Endothelial cell of umbilical vein (primary cell): ENCODE results near the gene CMTM6. TPM values are rescaled to one million over a fixed set of nuclear protein-coding genes. Genes with fewer than 3 reads are reported as not detected.

Experiments
- BruUV-seq: library from RNA; stranded (reverse); fragments of 400-500 nt; replicated peaks from 2 replicates; lab custom pipeline; 2021; lab: Mats Ljungman, UMichigan
- CTCF ChIA-PET: fragments of 300-600, 350-600 bp; sonication (Branson Sonifier 250); formaldehyde crosslinking; loops from one replicate; lab custom pipeline; 2021; ENCODE audit warnings: antibody characterized with exemption, inconsistent platforms; lab: Charles Lee
- POLR2A ChIA-PET: fragments of 300-600, 350-600 bp; sonication (Branson Sonifier 250); formaldehyde crosslinking; loops from one replicate; lab custom pipeline; 2021; ENCODE audit warnings: antibody characterized with exemption, inconsistent platforms; lab: Charles Lee
- DNase-seq: peaks from one replicate; pipeline ENCODE4 v3.0.0-alpha.2; 2011; ENCODE audit warnings: low read depth, low spot score
- FAIRE-seq: peaks from 2 replicates; lab custom pipeline; 2011; peaks lifted over from hg19 to GRCh38; lab: Jason Lieb, UNC
- H2AFZ ChIP-seq: 2 replicates; pipeline ENCODE4 v1.6.0; 2012; ENCODE audit warnings: low read depth, low read length, control low read depth, inconsistent platforms
- H3K27ac ChIP-seq: 2 replicates; pipeline ENCODE4 v1.5.1; 2011; ENCODE audit warnings: low read depth, mild to moderate bottlenecking, control low read depth, low read length, moderate library complexity; ENCODE audit not compliant: insufficient read depth
- H3K27me3 ChIP-seq, 2 experiments: 2 replicates each; pipeline versions ENCODE4 v1.6.0 to v1.6.1; 2011; ENCODE audit warnings: low read length in 2 of 2, mixed read lengths in 1 of 2; ENCODE audit not compliant: control insufficient read depth in 2 of 2, insufficient read depth in 2 of 2
- H3K36me3 ChIP-seq, 2 experiments: 2 replicates in 1 of 2; 3 replicates in 1 of 2; pipeline ENCODE4 v1.5.1; 2011; ENCODE audit warnings: low read length in 2 of 2, mild to moderate bottlenecking in 1 of 2, moderate library complexity in 1 of 2; ENCODE audit not compliant: control insufficient read depth in 2 of 2, insufficient read depth in 2 of 2; ENCODE audit errors: extremely low read depth in 1 of 2
- H3K4me1 ChIP-seq: 3 replicates; pipeline ENCODE4 v1.5.1; 2011; ENCODE audit warnings: mild to moderate bottlenecking, low read length; ENCODE audit not compliant: control insufficient read depth, insufficient read depth; ENCODE audit errors: extremely low read depth
- H3K4me2 ChIP-seq: 2 replicates; pipeline ENCODE4 v1.6.1; 2011; ENCODE audit warnings: low read length, control low read depth, mixed read lengths; ENCODE audit not compliant: insufficient read depth
- H3K4me3 ChIP-seq, 3 experiments: fragments of 200-600 bp in 1 of 3; sonication (generic), shearing (Covaris generic) in 1 of 3; replicated peaks in 1 of 3; 2 replicates each; pipeline ENCODE4 v1.5.1; 2011 to 2016; ENCODE audit warnings: control low read depth in 3 of 3, low read length in 3 of 3, mild to moderate bottlenecking in 2 of 3, inconsistent platforms in 1 of 3, low read depth in 1 of 3, moderate library complexity in 1 of 3; ENCODE audit not compliant: insufficient read depth in 1 of 3
- H3K79me2 ChIP-seq: 2 replicates; pipeline ENCODE4 v1.6.0; 2012; ENCODE audit warnings: low read length, inconsistent platforms; ENCODE audit not compliant: control insufficient read depth, insufficient read depth
- H3K9ac ChIP-seq: replicated peaks from 2 replicates; pipeline ENCODE3; 2011; ENCODE audit warnings: low read length, control low read depth; ENCODE audit not compliant: insufficient read depth; ENCODE audit errors: extremely low read depth
- H3K9me1 ChIP-seq: replicated peaks from 3 replicates; pipeline ENCODE4 v1.6.0; 2011; ENCODE audit warnings: mild to moderate bottlenecking, low read length; ENCODE audit not compliant: control insufficient read depth, insufficient read depth; ENCODE audit errors: extremely low read depth
- H3K9me3 ChIP-seq: replicated peaks from 2 replicates; pipeline ENCODE4 v1.5.1; 2012; ENCODE audit warnings: low read length, inconsistent platforms; ENCODE audit not compliant: control insufficient read depth, insufficient read depth
- H4K20me1 ChIP-seq: replicated peaks from 2 replicates; pipeline ENCODE3; 2011; ENCODE audit warnings: mild to moderate bottlenecking, low read length; ENCODE audit not compliant: control insufficient read depth, insufficient read depth; ENCODE audit errors: extremely low read depth
- CTCF ChIP-seq, 2 donors: IDR thresholded peaks; 1 replicate in 1 of 2; 2 replicates in 1 of 2; pipeline ENCODE4 v1.5.1; 2011; ENCODE audit warnings: low read length in 2 of 2, mild to moderate bottlenecking in 2 of 2, moderate library complexity in 2 of 2, control low read depth in 1 of 2, inconsistent platforms in 1 of 2, low read depth in 1 of 2; ENCODE audit not compliant: insufficient read depth in 1 of 2; ENCODE audit errors: extremely low read depth in 1 of 2
- EZH2 ChIP-seq: IDR thresholded peaks from 2 replicates; pipeline ENCODE4 v1.6.1; 2012; ENCODE audit warnings: borderline replicate concordance, low read depth, mild to moderate bottlenecking, moderate library complexity, low read length, inconsistent platforms; ENCODE audit not compliant: severe bottlenecking
- FOS ChIP-seq: IDR thresholded peaks from 2 replicates; pipeline ENCODE4 v1.6.1; 2011; ENCODE audit warnings: mild to moderate bottlenecking, low read length, moderate library complexity, borderline replicate concordance; ENCODE audit not compliant: insufficient read depth
- GATA2 ChIP-seq: IDR thresholded peaks from 2 replicates; pipeline ENCODE4 v1.7.0; 2011; ENCODE audit warnings: low read depth, mild to moderate bottlenecking, moderate library complexity, mixed read lengths, low read length; ENCODE audit not compliant: insufficient read length, insufficient read depth
- JUN ChIP-seq: IDR thresholded peaks from 2 replicates; pipeline ENCODE4 v1.6.1; 2011; ENCODE audit warnings: borderline replicate concordance, low read depth; ENCODE audit not compliant: insufficient read length, insufficient read depth
- MAX ChIP-seq: IDR thresholded peaks from 2 replicates; pipeline ENCODE4 v1.6.1; 2011; ENCODE audit not compliant: insufficient read depth, insufficient read length
- MYC ChIP-seq: IDR thresholded peaks from one replicate; pipeline ENCODE4 v1.6.1; 2011; ENCODE audit warnings: mild to moderate bottlenecking, low read depth, low read length
- POLR2A ChIP-seq: IDR thresholded peaks from 2 replicates; pipeline ENCODE4 v1.6.1; 2012; ENCODE audit warnings: low read depth, mild to moderate bottlenecking, control low read depth, low read length
- POLR2AphosphoS5 ChIP-seq: IDR thresholded peaks from 2 replicates; pipeline ENCODE4 v1.6.1; 2012; ENCODE audit warnings: low read depth, mild to moderate bottlenecking, control low read depth, low read length, moderate library complexity; ENCODE audit not compliant: insufficient read depth
- dilution Hi-C: fragments of 300-500 bp; cut with MboI; formaldehyde crosslinking; loops from one replicate; pipeline ENCODE4 v1.15.0; 2019; ENCODE audit warnings: low sequenced_read_pairs; ENCODE audit not compliant: extremely low pct_ligation_motif_present
- intact Hi-C: fragments of 100-400 bp; cut with micrococcal nuclease; formaldehyde crosslinking; loops from one replicate; pipeline ENCODE4 v1.10.0; 2022
- polyA plus RNA-seq, 4 experiments: library from polyadenylated mRNA; depleted of rRNA in 3 of 4; stranded (reverse) in 3 of 4; unstranded in 1 of 4; fragments of >200 nt; gene quantifications; 2 replicates each; pipeline versions ENCODE4 v1.2.1 to v1.2.3, GENCODE V29; 2011 to 2012; ENCODE audit warnings: missing spikeins in 1 of 4
- total RNA-seq: library from RNA; stranded (reverse); gene quantifications from 2 replicates; pipeline ENCODE4 v1.2.3, GENCODE V29; 2021

The CMTM6 gene
- total and polyA plus RNA-seq, 2 donors (not counting 3 experiments of a cell fraction or from before 2014, with no cell fraction given) = 38.0 to 56.3 TPM

GRCh38 chr3:32432711-32433530 is 69.7 kb downstream of the CMTM6 start:
- no peak overlapping the region for H3K4me2 ChIP-seq
- dilution Hi-C loops = no loop called here
- H3K9me1 ChIP-seq = no peaks in the 10 kb centered on the region
- intact Hi-C loops = no loop called here
- H3K27me3 ChIP-seq = no peaks in the 10 kb centered on the region
- H3K27ac ChIP-seq = no peak overlapping the region
- H4K20me1 ChIP-seq = no peaks in the 10 kb centered on the region
- H3K9me3 ChIP-seq = no peaks in the 10 kb centered on the region
- TF ChIP-seq MAX = no peak
- no peak for TF ChIP-seq JUN
- TF ChIP-seq POLR2AphosphoS5 = no peak
- TF ChIP-seq FOS = no peak
- TF ChIP-seq CTCF (IDR thresholded peaks at IDR 0.05; ENCODE audit: extremely low read depth in 1 of 2, insufficient read depth in 1 of 2, low read depth in 1 of 2, low read length in 2 of 2) = no peak
- TF ChIP-seq POLR2A = no peak
- TF ChIP-seq MYC = no peak
- no peak for TF ChIP-seq EZH2
- no peak for TF ChIP-seq GATA2
- POLR2A ChIA-PET = no interaction called here
- no TSS peak for BruUV-seq
- DNase-seq (no peak), FAIRE-seq (no peak)
- no peak overlapping the region for H3K4me3 ChIP-seq
- H3K79me2 ChIP-seq = peaks cover 37% of the 10 kb centered on the region
- H3K4me1 ChIP-seq = peaks cover under 1% of the 10 kb centered on the region
- H2AFZ ChIP-seq = no peak overlapping the region
- no peaks in the 10 kb centered on the region for H3K36me3 ChIP-seq
- no peak overlapping the region for H3K9ac ChIP-seq
- CTCF ChIA-PET = interaction anchor here (1.2 to 2.7 kb wide), 3 partner anchors 11 to 35 kb away, joined by 3 to 10 read pairs (median 3); no protein-coding TSS in a partner anchor
